Spleen (tissue), 11 donors: ENCODE measurements around the gene WDR81. TPM values are rescaled to one million over a fixed set of nuclear protein-coding genes. Genes with fewer than 3 reads are reported as not detected.
A peak's percentile ranks its signal among the peaks of the same experiment; 100 is the strongest.

ENCODE experiments used
- DNase-seq: peaks from one replicate; pipeline ENCODE4 v3.0.0-alpha.2; 2020
- H3K27ac ChIP-seq, 8 donors: fragments of 200-600 bp; sonication (generic) in 7 of 8; 1 replicate in 4 of 8; 2 replicates in 4 of 8; pipeline versions ENCODE4 v1.5.0 to v1.8.0; 2016 to 2021; ENCODE audit warnings: inconsistent platforms in 4 of 8, mild to moderate bottlenecking in 4 of 8, moderate library complexity in 1 of 8
- H3K27me3 ChIP-seq, 7 donors: fragments of 200-600 bp; sonication (generic) in 6 of 7; replicated peaks in 1 of 7; 1 replicate in 4 of 7; 2 replicates in 3 of 7; pipeline versions ENCODE4 v1.5.0 to v1.8.0; 2016 to 2021; ENCODE audit warnings: inconsistent platforms in 3 of 7, mild to moderate bottlenecking in 1 of 7
- H3K36me3 ChIP-seq, 6 donors: fragments of 200-600 bp; sonication (generic) in 5 of 6; 1 replicate in 4 of 6; 2 replicates in 2 of 6; pipeline versions ENCODE4 v1.5.0 to v1.8.0; 2016 to 2021; ENCODE audit warnings: inconsistent platforms in 2 of 6
- H3K4me1 ChIP-seq, 6 donors: fragments of 200-600 bp; sonication (generic) in 5 of 6; 1 replicate in 3 of 6; 2 replicates in 3 of 6; pipeline versions ENCODE4 v1.5.0 to v1.8.0; 2016 to 2021; ENCODE audit warnings: inconsistent platforms in 3 of 6
- H3K4me3 ChIP-seq, 8 donors: fragments of 200-600 bp; sonication (generic) in 7 of 8; 1 replicate in 4 of 8; 2 replicates in 4 of 8; pipeline versions ENCODE4 v1.5.0 to v1.8.0; 2016 to 2021; ENCODE audit warnings: inconsistent platforms in 4 of 8, mild to moderate bottlenecking in 4 of 8, moderate library complexity in 2 of 8
- H3K9me3 ChIP-seq, 8 donors: fragments of 200-600 bp; sonication (generic) in 7 of 8; 1 replicate in 4 of 8; 2 replicates in 4 of 8; pipeline versions ENCODE4 v1.5.0 to v1.8.0; 2016 to 2021; ENCODE audit warnings: inconsistent platforms in 4 of 8
- CTCF ChIP-seq, 11 experiments: fragments of 200-600 bp in 7 of 11; fragments of 450-650 bp in 4 of 11; sonication (generic) in 4 of 11; IDR thresholded peaks in 8 of 11; conservative IDR thresholded peaks in 3 of 11; 1 replicate in 7 of 11; 2 replicates in 4 of 11; pipeline versions ENCODE4 v1.4.0 to v1.8.0; 2016 to 2021; ENCODE audit warnings: antibody characterized with exemption in 11 of 11, inconsistent platforms in 4 of 11, mild to moderate bottlenecking in 1 of 11
- POLR2A ChIP-seq, 3 donors: fragments of 450-650 bp; IDR thresholded peaks; one replicate each; pipeline ENCODE4 v1.5.1; 2017; ENCODE audit warnings: antibody characterized with exemption in 3 of 3, mild to moderate bottlenecking in 1 of 3
- POLR2AphosphoS5 ChIP-seq, 3 donors: sonication (generic); formaldehyde crosslinking; IDR thresholded peaks; one replicate each; pipeline ENCODE4 v1.5.1; 2017; ENCODE audit warnings: antibody characterized with exemption in 3 of 3
- WGBS, 5 donors: extraction: QIAGEN DNeasy Blood & Tissue Kit in 3 of 5; methylation state at CpG; one replicate each; pipeline versions ENCODE4 v1.1.5 to v1.1.7; 2013 to 2018; 5-methylcytosine and 5-hydroxymethylcytosine counted together
- intact Hi-C: fragments of 100-400 bp; cut with DNase I; formaldehyde crosslinking; loops from one replicate; pipeline ENCODE4 v1.15.0; 2023; ENCODE audit warnings: low total_unique reads
- polyA plus RNA-seq, 3 donors: library from polyadenylated mRNA; stranded (reverse); fragments of 200-250 nt; gene quantifications; one replicate each; pipeline ENCODE4 v1.2.1, GENCODE V29; 2013
- total RNA-seq, 7 donors: library from RNA; depleted of rRNA in 3 of 7; stranded (reverse); fragments of >200 nt in 3 of 7; fragmentation: NEBNext Ultra II Directional in 4 of 7; extraction: Animal tissue kit (Norgen Biotek cat#: 25700) in 4 of 7; gene quantifications; one replicate each; pipeline versions ENCODE4 v1.1.0 to v1.2.1, GENCODE V29; 2016 to 2021
- donor health status: healthy with polysubstance abuse.
- donor health status: DM: no; HTN: no; CAD: no; lungs with moderate emphysema.
- donor health status: DM: no; HTN: no; CAD: no.
- donor health status: Bipolar disorder and iron deficiency.
- donor health status: healthy.
- donor health status: DM: no; HTN: no; CAD: no.
- donor health status: DM: yes; HTN: yes; CAD: no.

The WDR81 gene
- total and polyA plus RNA-seq, 10 donors = 16.2 to 74.7 (median 48.4) TPM

DNA sequence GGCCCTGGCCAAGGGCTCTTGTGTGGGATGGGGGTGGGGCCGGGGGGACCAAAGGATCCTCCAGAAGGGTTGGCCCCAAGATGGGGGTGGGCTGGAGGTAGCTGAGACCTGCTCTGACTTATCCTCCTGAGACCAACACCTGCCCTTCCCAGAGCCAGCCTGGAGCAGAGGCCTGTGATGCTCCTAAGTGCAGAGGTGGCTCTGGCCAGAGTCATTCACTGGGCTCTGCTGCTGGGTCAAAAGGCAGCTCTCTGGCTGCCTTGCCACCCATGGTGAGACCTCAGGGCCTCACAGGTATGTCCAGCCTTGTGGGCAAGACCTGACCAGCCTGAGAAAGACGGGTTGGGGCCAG, 18.6 kb downstream of the WDR81 start:
- Histone ChIP-seq H3K4me3 (no peak overlapping the region), H3K4me1 (peaks cover 0 to 21% (median 9%) of the 10 kb centered on the region in 6 donors), H3K36me3 (peaks cover 0 to 6% (median 2%) of the 10 kb centered on the region in 6 donors), H3K27ac (peak overlapping the region in 2 of 8 donors; percentile 32 to 53), H3K9me3 (no peaks in the 10 kb centered on the region), H3K27me3 (no peaks in the 10 kb centered on the region)
- intact Hi-C loops = no loop called here
- TF ChIP-seq POLR2A (IDR thresholded peaks at IDR 0.05) (no peak), CTCF (IDR thresholded peaks at IDR 0.05 in 8 of 11, conservative IDR thresholded peaks at IDR 0.05 in 3 of 11) (no peak), POLR2AphosphoS5 (IDR thresholded peaks at IDR 0.05) (no peak)
- no peak for DNase-seq
- 82 to 100% (median 89%) methylated on average over 1 to 2 of the region's 2 CpGs for WGBS, 5 donors

GRCh38 chr17:1744551-1745512, 20.3 kb downstream of the WDR81 start:
- H3K27me3 ChIP-seq = no peaks in the 10 kb centered on the region
- intact Hi-C loops = no loop called here
- H3K9me3 ChIP-seq = no peaks in the 10 kb centered on the region
- 84 to 89% (median 86%) methylated on average over 25 to 29 of the region's 29 CpGs for WGBS, 5 donors
- TF ChIP-seq POLR2AphosphoS5 (IDR thresholded peaks at IDR 0.05) = no peak
- no peak for TF ChIP-seq CTCF (IDR thresholded peaks at IDR 0.05 in 8 of 11, conservative IDR thresholded peaks at IDR 0.05 in 3 of 11)
- TF ChIP-seq POLR2A (IDR thresholded peaks at IDR 0.05) = no peak
- DNase-seq = no peak
- H3K4me1 ChIP-seq = peaks cover 0 to 16% (median 7%) of the 10 kb centered on the region in 6 donors
- peak overlapping the region in 1 of 8 donors; percentile 26 for H3K27ac ChIP-seq
- H3K36me3 ChIP-seq = no peaks in the 10 kb centered on the region
- H3K4me3 ChIP-seq = no peak overlapping the region

GRCh38 chr17:1745513-1746020, 21.1 kb downstream of the WDR81 start:
- 89 to 93% (median 90%) methylated on average over 9 to 12 of the region's 12 CpGs for WGBS, 5 donors
- Histone ChIP-seq H3K4me3 (no peak overlapping the region), H3K36me3 (no peaks in the 10 kb centered on the region), H3K27ac (no peak overlapping the region), H3K27me3 (no peaks in the 10 kb centered on the region), H3K9me3 (no peaks in the 10 kb centered on the region), H3K4me1 (peaks cover 0 to 17% (median 7%) of the 10 kb centered on the region in 6 donors)
- TF ChIP-seq CTCF (IDR thresholded peaks at IDR 0.05 in 8 of 11, conservative IDR thresholded peaks at IDR 0.05 in 3 of 11) (no peak), POLR2A (IDR thresholded peaks at IDR 0.05) (no peak), POLR2AphosphoS5 (IDR thresholded peaks at IDR 0.05) (no peak)
- intact Hi-C loops = no loop called here
- no peak for DNase-seq

- peak overlapping the region in 4 of 8 donors; percentile 46 to 73 (median 60) for H3K27ac ChIP-seq
- H3K36me3 ChIP-seq = no peaks in the 10 kb centered on the region
- H3K27me3 ChIP-seq = no peaks in the 10 kb centered on the region
- TF ChIP-seq CTCF (IDR thresholded peaks at IDR 0.05 in 8 of 11, conservative IDR thresholded peaks at IDR 0.05 in 3 of 11) (no peak), POLR2AphosphoS5 (IDR thresholded peaks at IDR 0.05) (peak; percentile 70 to 85 (median 70)), POLR2A (IDR thresholded peaks at IDR 0.05) (no peak)
- no peak overlapping the region for H3K4me3 ChIP-seq
- WGBS, 5 donors = 72 to 91% (median 83%) methylated on average over 13 to 22 of the region's 22 CpGs
- no peak for DNase-seq
- no peaks in the 10 kb centered on the region for H3K9me3 ChIP-seq
- intact Hi-C loops = no loop called here
- peaks cover 0 to 31% (median 10%) of the 10 kb centered on the region in 6 donors for H3K4me1 ChIP-seq
Measured at GRCh38 chr17:1746975-1747543, 22.6 kb downstream of the WDR81 start.
